Keratinocyte (primary cell): ENCODE results near the gene ACSS1. TPM values are rescaled to one million over a fixed set of nuclear protein-coding genes. Genes with fewer than 3 reads are reported as not detected.

Experiments
- DNase-seq: peaks from one replicate; pipeline ENCODE4 v3.0.0-alpha.2; 2011; ENCODE audit warnings: low read depth, missing footprints, low spot score
- FAIRE-seq: peaks from 2 replicates; lab custom pipeline; 2011; peaks lifted over from hg19 to GRCh38; lab: Jason Lieb, UNC
- H2AFZ ChIP-seq: 2 replicates; pipeline ENCODE4 v1.6.0; 2012; ENCODE audit warnings: low read length, control low read depth, inconsistent platforms; ENCODE audit not compliant: control insufficient read depth
- H3K27ac ChIP-seq: 2 replicates; pipeline ENCODE4 v1.5.1; 2011; ENCODE audit warnings: low read length; ENCODE audit not compliant: control insufficient read depth, insufficient read depth
- H3K27me3 ChIP-seq: 3 replicates; pipeline ENCODE4 v1.6.0; 2011; ENCODE audit warnings: low read length; ENCODE audit not compliant: control insufficient read depth, insufficient read depth; ENCODE audit errors: extremely low read depth
- H3K36me3 ChIP-seq, 2 experiments: 2 replicates in 1 of 2; 3 replicates in 1 of 2; pipeline ENCODE4 v1.5.1; 2011; ENCODE audit warnings: low read length in 2 of 2, mild to moderate bottlenecking in 1 of 2; ENCODE audit not compliant: control insufficient read depth in 2 of 2, insufficient read depth in 2 of 2; ENCODE audit errors: extremely low read depth in 1 of 2
- H3K4me1 ChIP-seq: 3 replicates; pipeline ENCODE4 v1.5.1; 2011; ENCODE audit warnings: low read length; ENCODE audit not compliant: control insufficient read depth, insufficient read depth; ENCODE audit errors: extremely low read depth
- H3K4me2 ChIP-seq: 3 replicates; pipeline ENCODE4 v1.6.0; 2011; ENCODE audit warnings: low read depth, low read length; ENCODE audit not compliant: control insufficient read depth, insufficient read depth; ENCODE audit errors: extremely low read depth
- H3K4me3 ChIP-seq, 3 experiments: fragments of 200-600 bp in 1 of 3; sonication (generic) in 1 of 3; 2 replicates in 2 of 3; 3 replicates in 1 of 3; pipeline ENCODE4 v1.5.1; 2011 to 2016; ENCODE audit warnings: low read length in 3 of 3, mild to moderate bottlenecking in 3 of 3, control low read depth in 2 of 3, inconsistent platforms in 1 of 3, low read depth in 1 of 3, mixed read lengths in 1 of 3, mixed run types in 1 of 3, moderate library complexity in 1 of 3; ENCODE audit not compliant: control insufficient read depth in 2 of 3, insufficient read depth in 2 of 3; ENCODE audit errors: extremely low read depth in 1 of 3
- H3K79me2 ChIP-seq: 2 replicates; pipeline ENCODE4 v1.6.0; 2012; ENCODE audit warnings: low read length; ENCODE audit not compliant: control insufficient read depth, insufficient read depth
- H3K9ac ChIP-seq: 3 replicates; pipeline ENCODE4 v1.6.0; 2011; ENCODE audit warnings: low read length; ENCODE audit not compliant: control insufficient read depth, insufficient read depth; ENCODE audit errors: extremely low read depth
- H3K9me1 ChIP-seq: 3 replicates; pipeline ENCODE4 v1.6.0; 2011; ENCODE audit warnings: low read length; ENCODE audit not compliant: control insufficient read depth, insufficient read depth; ENCODE audit errors: extremely low read depth
- H3K9me3 ChIP-seq: 2 replicates; pipeline ENCODE4 v1.5.1; 2012; ENCODE audit warnings: low read depth, low read length; ENCODE audit not compliant: control insufficient read depth
- H4K20me1 ChIP-seq: 3 replicates; pipeline ENCODE4 v1.6.0; 2011; ENCODE audit warnings: low read length; ENCODE audit not compliant: control insufficient read depth, insufficient read depth; ENCODE audit errors: extremely low read depth
- EZH2 ChIP-seq: IDR thresholded peaks from one replicate; pipeline ENCODE4 v1.6.1; 2012; ENCODE audit warnings: inconsistent platforms, mild to moderate bottlenecking, low read length, moderate library complexity
- dilution Hi-C: fragments of 300-500 bp; cut with MboI; formaldehyde crosslinking; loops from one replicate; pipeline ENCODE4 v1.7.0; 2020; ENCODE audit warnings: low sequenced_read_pairs; ENCODE audit not compliant: extremely low pct_ligation_motif_present
- polyA plus RNA-seq, 5 experiments: library from polyadenylated mRNA; depleted of rRNA in 3 of 5; stranded (reverse) in 3 of 5; stranded (forward) in 1 of 5; unstranded in 1 of 5; fragments of >200 nt; gene quantifications; 1 replicate in 1 of 5; 2 replicates in 3 of 5; 3 replicates in 1 of 5; pipeline versions ENCODE4 v1.2.1 to v1.2.3, GENCODE V29; 2011 to 2012; ENCODE audit warnings: missing spikeins in 2 of 5, low read depth in 1 of 5, low replicate concordance in 1 of 5
- TF ChIP-seq, protein P1 (sequence below), 3 experiments: IDR thresholded peaks in 1 of 3; conservative IDR thresholded peaks in 1 of 3; optimal IDR thresholded peaks in 1 of 3; 2 replicates in 2 of 3; 3 replicates in 1 of 3; pipeline versions ENCODE3 to v1.5.1; 2011; ENCODE audit warnings: low read length in 3 of 3, mild to moderate bottlenecking in 3 of 3, moderate library complexity in 2 of 3, control low read depth in 1 of 3, inconsistent platforms in 1 of 3; ENCODE audit not compliant: insufficient read depth in 2 of 3; ENCODE audit errors: extremely low read depth in 1 of 3

The ACSS1 gene
- polyA plus RNA-seq, 1 donor (not counting 4 experiments of a cell fraction or from before 2014, with no cell fraction given), result 1.5 TPM

DNA sequence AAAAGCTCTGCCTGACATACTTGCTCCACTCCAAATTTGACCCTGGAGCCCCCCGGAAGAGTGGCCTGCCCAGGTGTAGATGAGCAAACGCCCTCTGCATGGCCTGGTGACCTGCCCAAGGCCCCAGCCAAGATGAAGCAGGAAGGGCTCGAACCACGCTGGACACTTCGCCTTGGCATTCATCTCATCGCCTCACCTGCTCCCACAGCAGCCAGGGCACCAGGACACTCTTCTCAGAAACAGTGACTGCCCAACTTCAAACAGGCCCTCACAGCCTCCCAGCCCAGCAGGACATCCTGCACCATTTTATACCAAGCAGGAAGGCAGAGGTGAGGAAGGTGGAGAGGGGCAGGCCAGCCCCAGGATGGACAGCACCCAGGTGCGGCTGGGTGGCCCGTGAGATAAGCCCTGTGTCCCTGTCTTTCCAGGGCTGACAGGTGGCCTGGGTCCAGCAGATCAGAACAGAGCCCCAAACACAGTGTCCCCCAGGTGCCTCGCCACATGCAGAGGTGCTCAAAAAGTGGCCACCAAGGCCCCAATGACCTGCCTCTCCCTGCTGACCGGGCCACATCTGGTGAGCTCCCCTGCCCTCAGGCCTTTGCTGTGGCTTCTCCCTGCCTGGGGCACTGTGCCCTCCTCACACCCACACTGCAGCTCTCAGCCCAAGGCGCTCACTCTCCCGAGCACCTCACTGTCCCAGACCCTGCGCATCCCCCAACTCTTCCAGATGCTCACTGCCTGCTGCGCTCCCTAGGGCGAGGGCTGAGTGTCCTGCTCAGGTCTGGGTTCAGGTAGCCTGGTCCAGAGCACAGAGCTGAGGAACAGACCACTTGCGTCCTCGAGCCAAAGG, 7.2 kb downstream of the ACSS1 start:
- H3K9ac ChIP-seq, result no peak overlapping the region
- no peak for TF ChIP-seq EZH2
- TF ChIP-seq, protein P1, sequence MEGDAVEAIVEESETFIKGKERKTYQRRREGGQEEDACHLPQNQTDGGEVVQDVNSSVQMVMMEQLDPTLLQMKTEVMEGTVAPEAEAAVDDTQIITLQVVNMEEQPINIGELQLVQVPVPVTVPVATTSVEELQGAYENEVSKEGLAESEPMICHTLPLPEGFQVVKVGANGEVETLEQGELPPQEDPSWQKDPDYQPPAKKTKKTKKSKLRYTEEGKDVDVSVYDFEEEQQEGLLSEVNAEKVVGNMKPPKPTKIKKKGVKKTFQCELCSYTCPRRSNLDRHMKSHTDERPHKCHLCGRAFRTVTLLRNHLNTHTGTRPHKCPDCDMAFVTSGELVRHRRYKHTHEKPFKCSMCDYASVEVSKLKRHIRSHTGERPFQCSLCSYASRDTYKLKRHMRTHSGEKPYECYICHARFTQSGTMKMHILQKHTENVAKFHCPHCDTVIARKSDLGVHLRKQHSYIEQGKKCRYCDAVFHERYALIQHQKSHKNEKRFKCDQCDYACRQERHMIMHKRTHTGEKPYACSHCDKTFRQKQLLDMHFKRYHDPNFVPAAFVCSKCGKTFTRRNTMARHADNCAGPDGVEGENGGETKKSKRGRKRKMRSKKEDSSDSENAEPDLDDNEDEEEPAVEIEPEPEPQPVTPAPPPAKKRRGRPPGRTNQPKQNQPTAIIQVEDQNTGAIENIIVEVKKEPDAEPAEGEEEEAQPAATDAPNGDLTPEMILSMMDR (optimal IDR thresholded peaks at IDR 0.05 in 1 of 3, IDR thresholded peaks at IDR 0.05 in 1 of 3, conservative IDR thresholded peaks at IDR 0.05 in 1 of 3; ENCODE audit: extremely low read depth in 1 of 3, insufficient read depth in 2 of 3, low read length in 3 of 3), result no peak
- no peaks in the 10 kb centered on the region for H3K36me3 ChIP-seq
- no peak for DNase-seq
- H3K27me3 ChIP-seq, result peaks cover 26% of the 10 kb centered on the region
- peaks cover 3% of the 10 kb centered on the region for H4K20me1 ChIP-seq
- no peak overlapping the region for H3K27ac ChIP-seq
- no peak overlapping the region for H3K4me2 ChIP-seq
- no peaks in the 10 kb centered on the region for H3K79me2 ChIP-seq
- no peaks in the 10 kb centered on the region for H3K9me1 ChIP-seq
- H3K9me3 ChIP-seq, result no peaks in the 10 kb centered on the region
- no peaks in the 10 kb centered on the region for H3K4me1 ChIP-seq
- no peak overlapping the region for H3K4me3 ChIP-seq
- dilution Hi-C loops, result no loop called here
- H2AFZ ChIP-seq, result no peak overlapping the region
- no peak for FAIRE-seq

DNA sequence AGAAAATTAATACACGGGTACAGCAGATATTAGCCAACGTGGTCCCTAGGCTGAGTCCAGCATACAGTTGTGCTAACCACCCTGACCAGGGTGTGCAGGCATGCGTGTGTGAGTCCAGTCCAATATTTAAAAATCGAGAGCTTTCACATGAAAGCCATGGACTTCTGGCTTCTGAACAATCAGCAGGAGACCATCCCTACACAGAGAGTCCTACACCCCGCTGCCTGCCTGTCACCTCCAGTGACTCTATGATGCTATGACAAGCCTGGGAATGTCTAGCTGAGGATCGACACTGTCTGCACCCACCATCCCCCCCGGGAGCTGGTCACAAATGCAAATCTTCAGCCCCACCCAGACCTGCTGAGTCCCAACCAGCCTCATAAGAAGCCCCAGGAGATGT, 7.9 kb downstream of the ACSS1 start:
- Histone ChIP-seq H3K36me3 (no peaks in the 10 kb centered on the region), H3K4me2 (no peak overlapping the region), H3K9ac (no peak overlapping the region), H3K4me3 (no peak overlapping the region), H4K20me1 (peaks cover 3% of the 10 kb centered on the region), H3K27me3 (peaks cover 26% of the 10 kb centered on the region), H3K27ac (no peak overlapping the region), H3K79me2 (no peaks in the 10 kb centered on the region), H2AFZ (no peak overlapping the region), H3K9me3 (no peaks in the 10 kb centered on the region), H3K4me1 (no peaks in the 10 kb centered on the region), H3K9me1 (no peaks in the 10 kb centered on the region)
- DNase-seq, result no peak
- no peak for FAIRE-seq
- dilution Hi-C loops, result no loop called here
- TF ChIP-seq EZH2, result no peak
- TF ChIP-seq, protein P1 (optimal IDR thresholded peaks at IDR 0.05 in 1 of 3, IDR thresholded peaks at IDR 0.05 in 1 of 3, conservative IDR thresholded peaks at IDR 0.05 in 1 of 3; ENCODE audit: extremely low read depth in 1 of 3, insufficient read depth in 2 of 3, low read length in 3 of 3), result no peak
